Mesenchymal stem cell (in vitro differentiated cells and primary cell): ENCODE data around the gene SDR42E1.
A peak's percentile ranks its signal among the peaks of the same experiment; 100 is the strongest.

Source experiments
- DNase-seq: peaks from one replicate; pipeline ENCODE4 v3.0.0-alpha.2; 2013
- H2AFZ ChIP-seq: one replicate; pipeline ENCODE4 v1.6.1; 2013; ENCODE audit warnings: low read depth, mild to moderate bottlenecking, control low read depth, inconsistent platforms, low read length, moderate library complexity
- H2AK5ac ChIP-seq: 2 replicates; pipeline ENCODE4 v1.6.1; 2013; ENCODE audit warnings: low read length, moderate library complexity, mild to moderate bottlenecking, inconsistent platforms; ENCODE audit not compliant: severe bottlenecking
- H2BK120ac ChIP-seq: one replicate; pipeline ENCODE4 v1.6.1; 2013; ENCODE audit warnings: low read depth, mild to moderate bottlenecking, inconsistent platforms, low read length, moderate library complexity
- H2BK12ac ChIP-seq, 2 experiments: one replicate each; pipeline ENCODE4 v1.6.1; 2013; ENCODE audit warnings: inconsistent platforms in 2 of 2, low read length in 2 of 2, mild to moderate bottlenecking in 2 of 2, moderate library complexity in 2 of 2, control low read depth in 1 of 2
- H2BK15ac ChIP-seq: one replicate; pipeline ENCODE4 v1.6.1; 2013; ENCODE audit warnings: mild to moderate bottlenecking, low read depth, inconsistent platforms; ENCODE audit not compliant: poor library complexity, severe bottlenecking
- H2BK5ac ChIP-seq: 2 replicates; pipeline ENCODE4 v1.6.1; 2013; ENCODE audit warnings: low read depth, mild to moderate bottlenecking, low read length, control low read depth, inconsistent platforms; ENCODE audit not compliant: poor library complexity, severe bottlenecking
- H3K14ac ChIP-seq, 2 experiments: one replicate each; pipeline ENCODE4 v1.6.1; 2013; ENCODE audit warnings: inconsistent platforms in 2 of 2, low read length in 2 of 2, control low read depth in 1 of 2, mild to moderate bottlenecking in 1 of 2, moderate library complexity in 1 of 2
- H3K18ac ChIP-seq, 2 experiments: one replicate each; pipeline ENCODE4 v1.6.1; 2013; ENCODE audit warnings: inconsistent platforms in 2 of 2, low read length in 2 of 2, control low read depth in 1 of 2, low read depth in 1 of 2, mild to moderate bottlenecking in 1 of 2
- H3K23ac ChIP-seq, 2 experiments: one replicate each; pipeline ENCODE4 v1.6.1; 2013; ENCODE audit warnings: inconsistent platforms in 2 of 2, low read length in 2 of 2, mild to moderate bottlenecking in 2 of 2, moderate library complexity in 2 of 2, control low read depth in 1 of 2
- H3K27ac ChIP-seq: 2 replicates; pipeline ENCODE4 v1.5.1; 2013; ENCODE audit warnings: mild to moderate bottlenecking, moderate library complexity, low read length, control low read depth, inconsistent platforms; ENCODE audit not compliant: poor library complexity, severe bottlenecking
- H3K27me3 ChIP-seq, 2 experiments: 2 replicates each; pipeline versions ENCODE4 v1.6.1 to v1.7.0; 2013; ENCODE audit warnings: low read length in 2 of 2, mild to moderate bottlenecking in 2 of 2, moderate library complexity in 2 of 2, control low read depth in 1 of 2, inconsistent platforms in 1 of 2; ENCODE audit not compliant: control insufficient read depth in 1 of 2, insufficient read depth in 1 of 2
- H3K36me3 ChIP-seq, 2 experiments: 2 replicates each; pipeline versions ENCODE4 v1.6.1 to v1.7.0; 2013; ENCODE audit warnings: low read length in 2 of 2, control low read depth in 1 of 2, inconsistent platforms in 1 of 2, low read depth in 1 of 2, mild to moderate bottlenecking in 1 of 2; ENCODE audit not compliant: insufficient read depth in 2 of 2, control insufficient read depth in 1 of 2
- H3K4ac ChIP-seq, 2 experiments: one replicate each; pipeline ENCODE4 v1.6.1; 2013; ENCODE audit warnings: inconsistent platforms in 2 of 2, low read length in 2 of 2, mild to moderate bottlenecking in 2 of 2, moderate library complexity in 2 of 2, control low read depth in 1 of 2, low read depth in 1 of 2
- H3K4me1 ChIP-seq: 2 replicates; pipeline ENCODE4 v1.6.1; 2013; ENCODE audit warnings: low read depth, low read length, control low read depth; ENCODE audit not compliant: control insufficient read depth, insufficient read depth
- H3K4me2 ChIP-seq: 2 replicates; pipeline ENCODE4 v1.6.1; 2013; ENCODE audit warnings: low read length, mild to moderate bottlenecking, inconsistent platforms; ENCODE audit not compliant: poor library complexity, severe bottlenecking
- H3K4me3 ChIP-seq, 2 experiments: 2 replicates each; pipeline versions ENCODE4 v1.5.1 to v1.7.0; 2013; ENCODE audit warnings: low read length in 2 of 2, mild to moderate bottlenecking in 2 of 2, control low read depth in 1 of 2, low read depth in 1 of 2; ENCODE audit not compliant: insufficient read depth in 1 of 2
- H3K79me1 ChIP-seq: replicated peaks from 2 replicates; pipeline ENCODE4 v1.6.1; 2013; ENCODE audit warnings: mild to moderate bottlenecking, control low read depth, low read length, inconsistent platforms; ENCODE audit not compliant: poor library complexity, severe bottlenecking
- H3K9ac ChIP-seq: 2 replicates; pipeline ENCODE4 v1.7.0; 2013; ENCODE audit warnings: mild to moderate bottlenecking, low read length, moderate library complexity
- H3K9me3 ChIP-seq: 2 replicates; pipeline ENCODE4 v1.7.0; 2013; ENCODE audit warnings: mild to moderate bottlenecking, low read length; ENCODE audit not compliant: control insufficient read depth
- H4K8ac ChIP-seq: one replicate; pipeline ENCODE4 v1.6.1; 2013; ENCODE audit warnings: inconsistent platforms, mild to moderate bottlenecking, low read length, moderate library complexity
- H4K91ac ChIP-seq: one replicate; pipeline ENCODE4 v1.6.1; 2013; ENCODE audit warnings: mild to moderate bottlenecking, low read length, inconsistent platforms
- WGBS: methylation state at CpG from one replicate; pipeline ENCODE4 v1.1.7; 2013; ENCODE audit warnings: mixed read lengths; 5-methylcytosine and 5-hydroxymethylcytosine counted together

Gene SDR42E1

DNA sequence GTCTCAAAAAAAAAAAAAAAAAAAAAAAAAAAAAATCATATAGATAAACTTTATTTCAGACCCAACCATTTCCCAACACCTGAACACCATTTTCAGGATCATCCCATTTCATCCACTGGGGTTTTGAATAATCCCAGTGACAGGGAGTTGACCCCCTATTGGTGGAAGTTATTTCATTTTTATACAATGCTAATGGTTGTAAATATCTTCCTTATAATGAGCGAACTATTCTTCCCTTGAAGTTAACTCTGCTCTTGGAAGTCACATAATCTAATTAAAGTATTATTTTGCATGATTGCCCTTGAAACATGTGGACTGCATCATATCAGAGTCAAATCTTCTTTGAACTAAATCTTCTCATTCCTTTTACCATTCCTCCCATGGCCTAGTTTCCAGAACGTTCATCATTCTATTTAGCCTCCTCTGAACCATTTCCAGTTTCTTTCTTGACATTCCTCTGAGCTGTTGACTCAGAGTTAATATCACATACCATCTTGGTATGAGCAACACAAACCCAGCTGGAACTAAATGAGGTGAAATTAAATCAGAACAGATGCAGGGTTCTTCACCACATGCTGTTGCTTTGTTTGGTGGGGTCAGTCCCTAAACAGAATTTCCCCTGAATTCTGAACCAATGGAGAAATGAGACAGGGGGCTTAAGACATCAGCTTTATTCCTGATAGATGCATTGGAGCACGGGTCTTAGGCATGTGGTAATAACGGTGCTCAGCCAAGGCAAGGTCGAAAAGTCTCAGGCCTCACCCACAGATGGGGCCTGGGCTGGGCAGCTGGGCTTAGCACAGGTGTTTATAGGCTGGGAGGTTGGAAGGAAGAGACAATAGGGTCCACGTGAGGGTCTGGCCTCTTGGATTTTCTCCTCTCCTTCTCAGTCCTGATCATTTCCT is 32.7 kb upstream of the SDR42E1 start:
- no peaks in the 10 kb centered on the region for H3K9me3 ChIP-seq
- no peak overlapping the region for H2BK5ac ChIP-seq
- peak overlapping the region; percentile 58 for H3K27ac ChIP-seq
- no peak overlapping the region for H3K23ac ChIP-seq
- no peak overlapping the region for H2BK15ac ChIP-seq
- H3K79me1 ChIP-seq: peaks cover 8% of the 10 kb centered on the region
- H2BK12ac ChIP-seq: no peak overlapping the region
- H3K14ac ChIP-seq: no peak overlapping the region
- no peak overlapping the region for H4K8ac ChIP-seq
- H2BK120ac ChIP-seq: no peak overlapping the region
- no peak overlapping the region for H4K91ac ChIP-seq
- H2AK5ac ChIP-seq: peak overlapping the region; percentile 60
- 65% methylated on average over 4 of the region's 6 CpGs for WGBS
- no peak overlapping the region for H2AFZ ChIP-seq
- no peak overlapping the region for H3K4ac ChIP-seq
- no peaks in the 10 kb centered on the region for H3K36me3 ChIP-seq
- H3K4me2 ChIP-seq: no peak overlapping the region
- H3K27me3 ChIP-seq: peaks cover 0 to 22% of the 10 kb centered on the region in 2 experiments
- H3K4me3 ChIP-seq: no peak overlapping the region
- peaks cover 10% of the 10 kb centered on the region for H3K4me1 ChIP-seq
- H3K9ac ChIP-seq: no peak overlapping the region
- DNase-seq: peak; percentile 40
- H3K18ac ChIP-seq: no peak overlapping the region

DNA sequence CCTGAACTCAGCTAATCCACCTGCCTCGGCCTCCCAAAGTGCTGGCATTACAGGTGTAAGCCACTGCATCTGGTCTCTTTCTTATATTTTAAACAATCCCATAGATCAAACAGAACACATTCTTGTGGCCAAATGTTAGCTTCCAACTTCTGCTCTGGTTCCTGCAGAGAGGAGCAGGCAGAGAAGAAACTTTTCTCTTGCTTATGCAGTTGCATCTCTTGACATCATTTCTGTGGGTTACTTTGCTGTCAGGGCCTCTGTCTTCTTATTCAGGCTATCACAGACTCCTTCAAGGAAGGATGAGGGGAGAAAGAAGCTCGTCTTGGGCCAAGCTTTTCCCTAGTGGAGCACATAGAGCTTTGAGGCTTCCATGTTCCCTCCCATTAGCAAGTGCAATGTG is 31.6 kb upstream of the SDR42E1 start:
- Histone ChIP-seq H3K18ac (no peak overlapping the region), H3K27me3 (peaks cover 0 to 22% of the 10 kb centered on the region in 2 experiments), H2BK15ac (no peak overlapping the region), H3K23ac (no peak overlapping the region), H4K8ac (no peak overlapping the region), H3K27ac (no peak overlapping the region), H3K36me3 (no peaks in the 10 kb centered on the region), H4K91ac (no peak overlapping the region), H3K4me3 (no peak overlapping the region), H3K4ac (no peak overlapping the region), H2BK5ac (no peak overlapping the region), H2BK120ac (no peak overlapping the region), H3K9me3 (no peaks in the 10 kb centered on the region), H3K4me2 (no peak overlapping the region), H3K9ac (no peak overlapping the region), H3K4me1 (peaks cover 15% of the 10 kb centered on the region), H2AFZ (no peak overlapping the region), H2BK12ac (no peak overlapping the region), H3K14ac (no peak overlapping the region), H2AK5ac (peak overlapping the region; percentile 60), H3K79me1 (peaks cover 8% of the 10 kb centered on the region)
- no peak for DNase-seq
- WGBS: 58% methylated on average over 2 of the region's 2 CpGs

DNA sequence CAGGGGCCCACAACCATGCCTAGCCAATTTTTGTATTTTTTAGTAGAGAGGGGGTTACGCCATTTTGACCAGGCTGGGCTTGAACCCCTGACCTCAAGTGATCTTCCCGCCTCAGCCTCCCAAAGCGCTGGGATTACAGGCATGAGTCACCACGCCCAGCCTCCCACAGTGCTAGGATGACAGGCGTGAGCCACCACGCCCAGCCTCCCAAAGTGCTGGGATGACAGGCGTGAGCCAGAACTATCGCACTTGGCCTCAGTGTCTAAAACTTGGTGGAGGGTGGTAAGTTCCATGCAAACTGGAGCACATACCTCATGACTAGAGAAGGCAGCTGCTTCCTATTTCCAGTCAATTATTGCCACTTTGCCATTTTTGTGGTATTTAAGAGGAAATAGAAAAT is 30.9 kb upstream of the SDR42E1 start:
- Histone ChIP-seq H2AK5ac (no peak overlapping the region), H3K9ac (no peak overlapping the region), H2BK15ac (no peak overlapping the region)

DNA sequence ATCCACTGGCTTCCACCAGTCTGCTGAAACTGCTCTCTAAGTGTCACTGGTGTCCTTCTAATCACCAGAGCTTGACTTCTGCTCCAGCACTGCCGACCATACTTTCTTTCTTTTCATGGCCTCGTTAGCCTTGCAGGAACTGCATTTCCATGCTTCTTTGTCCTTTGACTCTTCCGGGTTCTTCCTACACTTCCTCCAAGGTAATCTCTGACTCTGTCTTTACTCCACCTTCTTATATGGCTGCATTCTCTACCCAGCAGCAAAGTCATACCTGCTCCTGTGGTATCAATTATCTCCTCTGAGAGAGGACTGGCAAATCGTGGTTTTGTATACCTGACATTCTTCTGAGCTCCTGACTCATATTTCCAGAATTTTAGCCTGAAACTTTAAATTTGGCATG is 30.3 kb upstream of the SDR42E1 start:
- no peak overlapping the region for H2BK15ac ChIP-seq
- peaks cover 8% of the 10 kb centered on the region for H3K79me1 ChIP-seq
- DNase-seq: no peak
- H4K8ac ChIP-seq: no peak overlapping the region
- H3K9ac ChIP-seq: no peak overlapping the region
- H3K27me3 ChIP-seq: peaks cover 0 to 14% of the 10 kb centered on the region in 2 experiments
- no peak overlapping the region for H3K27ac ChIP-seq
- no peak overlapping the region for H2BK5ac ChIP-seq
- no peak overlapping the region for H3K18ac ChIP-seq
- no peaks in the 10 kb centered on the region for H3K36me3 ChIP-seq
- H2BK120ac ChIP-seq: no peak overlapping the region
- H2AK5ac ChIP-seq: no peak overlapping the region
- no peak overlapping the region for H2AFZ ChIP-seq
- H3K23ac ChIP-seq: no peak overlapping the region
- H3K4me1 ChIP-seq: peaks cover 15% of the 10 kb centered on the region
- no peaks in the 10 kb centered on the region for H3K9me3 ChIP-seq
- 76% methylated on average over 4 of the region's 4 CpGs for WGBS
- no peak overlapping the region for H3K4me2 ChIP-seq
- H4K91ac ChIP-seq: no peak overlapping the region
- no peak overlapping the region for H3K4ac ChIP-seq
- H3K14ac ChIP-seq: no peak overlapping the region
- H3K4me3 ChIP-seq: no peak overlapping the region
- H2BK12ac ChIP-seq: no peak overlapping the region

More for the DNA sequence above, 30.9 kb upstream of the SDR42E1 start:
- Histone ChIP-seq H3K4me3 (no peak overlapping the region), H3K36me3 (no peaks in the 10 kb centered on the region), H2BK5ac (no peak overlapping the region), H3K79me1 (peaks cover 8% of the 10 kb centered on the region), H3K9me3 (no peaks in the 10 kb centered on the region), H3K27ac (no peak overlapping the region), H3K4me1 (peaks cover 15% of the 10 kb centered on the region), H3K23ac (no peak overlapping the region), H3K27me3 (peaks cover 0 to 15% of the 10 kb centered on the region in 2 experiments), H2BK12ac (no peak overlapping the region), H3K4me2 (no peak overlapping the region), H2AFZ (no peak overlapping the region), H2BK120ac (no peak overlapping the region), H4K91ac (no peak overlapping the region), H3K14ac (no peak overlapping the region), H3K18ac (no peak overlapping the region), H4K8ac (no peak overlapping the region), H3K4ac (no peak overlapping the region)
- whole genome bisulfite sequencing: 81% methylated on average over 8 of the region's 8 CpGs
- DNase-seq: no peak
